Glutamatergic neuron (in vitro differentiated cells): Measurements from ENCODE around the gene PTGR2. TPM values are rescaled to one million over a fixed set of nuclear protein-coding genes. Genes with fewer than 3 reads are reported as not detected.

Source experiments
- DNase-seq: peaks from one replicate; pipeline ENCODE4 v3.0.0; 2022
- H3K27ac Mint-ChIP-seq: one replicate; pipeline ENCODE4 v1.8.0; 2020; ENCODE audit warnings: mild to moderate bottlenecking, mixed read lengths, inconsistent platforms; ENCODE audit not compliant: unreplicated experiment
- H3K27me3 Mint-ChIP-seq: one replicate; pipeline ENCODE4 v1.8.0; 2020; ENCODE audit warnings: mild to moderate bottlenecking, moderate library complexity, mixed read lengths, inconsistent platforms; ENCODE audit not compliant: unreplicated experiment
- H3K36me3 Mint-ChIP-seq: one replicate; pipeline ENCODE4 v1.8.0; 2020; ENCODE audit warnings: mild to moderate bottlenecking, mixed read lengths, inconsistent platforms; ENCODE audit not compliant: unreplicated experiment
- H3K4me1 Mint-ChIP-seq: one replicate; pipeline ENCODE4 v1.8.0; 2020; ENCODE audit warnings: mild to moderate bottlenecking, low read depth, mixed read lengths, inconsistent platforms; ENCODE audit not compliant: unreplicated experiment
- H3K4me3 Mint-ChIP-seq: one replicate; pipeline ENCODE4 v1.8.0; 2020; ENCODE audit warnings: mild to moderate bottlenecking, mixed read lengths, inconsistent platforms; ENCODE audit not compliant: unreplicated experiment
- H3K9me3 Mint-ChIP-seq: one replicate; pipeline ENCODE4 v1.8.0; 2020; ENCODE audit warnings: mild to moderate bottlenecking, moderate library complexity, mixed read lengths, inconsistent platforms; ENCODE audit not compliant: unreplicated experiment
- CTCF ChIP-seq: fragments of 200-600 bp; sonication (generic); IDR thresholded peaks from one replicate; pipeline ENCODE4 v1.5.0; 2021; ENCODE audit not compliant: partially characterized antibody, unreplicated experiment
- long read RNA-seq: library from polyadenylated mRNA; unstranded; transcript quantifications from one replicate; pipeline ENCODE4 v2.0.0, GENCODE V29; 2020; ENCODE audit not compliant: unreplicated experiment
- total RNA-seq: library from RNA; stranded (reverse); fragmentation: NEBNext Ultra II Directional; extraction: Animal tissue kit (Norgen Biotek cat#: 25700); gene quantifications from one replicate; pipeline ENCODE4 v1.2.1, GENCODE V29; 2021; ENCODE audit not compliant: unreplicated experiment

PTGR2 gene
- 8.7 TPM for total RNA-seq
- long read RNA-seq, partial matches to known transcripts: 1 of 6 reads
- long read RNA-seq, other reads (novel, unspliced or antisense): 5 of 6 reads

- no peaks in the 10 kb centered on the region for H3K36me3 Mint-ChIP-seq
- H3K27ac Mint-ChIP-seq: peak within 1 kb of the TSS; percentile 99
- H3K9me3 Mint-ChIP-seq: peaks cover 1% of the 10 kb centered on the region
- peak within 1 kb of the TSS; percentile 99 for H3K4me3 Mint-ChIP-seq
- peak; percentile 99 for DNase-seq
- no peak for TF ChIP-seq CTCF
- H3K4me1 Mint-ChIP-seq: no peaks in the 10 kb centered on the region
- no peaks in the 10 kb centered on the region for H3K27me3 Mint-ChIP-seq
Measured at GRCh38 chr14:73851567-73852382, at the start of gene PTGR2. Gene PTGR2, plus strand, starts transcription at chr14:73851831. Its CDS starts 7,032 bp downstream, at chr14:73858863.

- Mint-ChIP-seq H3K27me3 (peaks cover 5% of the 10 kb centered on the region), H3K4me3 (no peak overlapping the region), H3K27ac (no peak overlapping the region), H3K36me3 (no peaks in the 10 kb centered on the region), H3K9me3 (no peaks in the 10 kb centered on the region), H3K4me1 (peaks cover 9% of the 10 kb centered on the region)
- TF ChIP-seq CTCF: no peak
- DNase-seq: no peak
Measured at GRCh38 chr14:73802431-73803188, 49.0 kb upstream of the PTGR2 start.

- no peak for TF ChIP-seq CTCF
- H3K27me3 Mint-ChIP-seq: peaks cover 5% of the 10 kb centered on the region
- no peak overlapping the region for H3K27ac Mint-ChIP-seq
- no peaks in the 10 kb centered on the region for H3K9me3 Mint-ChIP-seq
- H3K4me1 Mint-ChIP-seq: peaks cover 14% of the 10 kb centered on the region
- H3K4me3 Mint-ChIP-seq: no peak overlapping the region
- H3K36me3 Mint-ChIP-seq: no peaks in the 10 kb centered on the region
- DNase-seq: no peak
Measured at GRCh38 chr14:73804636-73805035, 47.0 kb upstream of the PTGR2 start.

GRCh38 chr14:73807457-73807856 lies 44.2 kb upstream of the PTGR2 start:
- no peak overlapping the region for H3K27ac Mint-ChIP-seq
- H3K9me3 Mint-ChIP-seq: no peaks in the 10 kb centered on the region
- peaks cover 5% of the 10 kb centered on the region for H3K4me1 Mint-ChIP-seq
- peaks cover 2% of the 10 kb centered on the region for H3K27me3 Mint-ChIP-seq
- H3K36me3 Mint-ChIP-seq: no peaks in the 10 kb centered on the region
- TF ChIP-seq CTCF: no peak
- no peak for DNase-seq
- no peak overlapping the region for H3K4me3 Mint-ChIP-seq
